ENCODE results near the gene MAK.

GRCh38 chr6:10809098-10809497 lies 29.2 kb downstream of the MAK start:
- no peak for TF ChIP-seq JUNB (IDR thresholded peaks at IDR 0.05; ENCODE audit: unreplicated experiment)
- no peak for TF ChIP-seq EZH2 (IDR thresholded peaks at IDR 0.05; ENCODE audit: low read depth, unreplicated experiment)
- TF ChIP-seq, protein P1, sequence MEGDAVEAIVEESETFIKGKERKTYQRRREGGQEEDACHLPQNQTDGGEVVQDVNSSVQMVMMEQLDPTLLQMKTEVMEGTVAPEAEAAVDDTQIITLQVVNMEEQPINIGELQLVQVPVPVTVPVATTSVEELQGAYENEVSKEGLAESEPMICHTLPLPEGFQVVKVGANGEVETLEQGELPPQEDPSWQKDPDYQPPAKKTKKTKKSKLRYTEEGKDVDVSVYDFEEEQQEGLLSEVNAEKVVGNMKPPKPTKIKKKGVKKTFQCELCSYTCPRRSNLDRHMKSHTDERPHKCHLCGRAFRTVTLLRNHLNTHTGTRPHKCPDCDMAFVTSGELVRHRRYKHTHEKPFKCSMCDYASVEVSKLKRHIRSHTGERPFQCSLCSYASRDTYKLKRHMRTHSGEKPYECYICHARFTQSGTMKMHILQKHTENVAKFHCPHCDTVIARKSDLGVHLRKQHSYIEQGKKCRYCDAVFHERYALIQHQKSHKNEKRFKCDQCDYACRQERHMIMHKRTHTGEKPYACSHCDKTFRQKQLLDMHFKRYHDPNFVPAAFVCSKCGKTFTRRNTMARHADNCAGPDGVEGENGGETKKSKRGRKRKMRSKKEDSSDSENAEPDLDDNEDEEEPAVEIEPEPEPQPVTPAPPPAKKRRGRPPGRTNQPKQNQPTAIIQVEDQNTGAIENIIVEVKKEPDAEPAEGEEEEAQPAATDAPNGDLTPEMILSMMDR (conservative IDR thresholded peaks at IDR 0.05; ENCODE audit: low read depth in 2 of 2): no peak
- TF ChIP-seq POLR2AphosphoS5 (IDR thresholded peaks at IDR 0.05; ENCODE audit: low read depth): no peak
- TF ChIP-seq CREB1 (CRISPR knock-in tag; IDR thresholded peaks at IDR 0.05; ENCODE audit: low read depth): no peak
- no peak for TF ChIP-seq EZH2phosphoT487 (IDR thresholded peaks at IDR 0.05; ENCODE audit: unreplicated experiment)
- TF ChIP-seq, protein P2, sequence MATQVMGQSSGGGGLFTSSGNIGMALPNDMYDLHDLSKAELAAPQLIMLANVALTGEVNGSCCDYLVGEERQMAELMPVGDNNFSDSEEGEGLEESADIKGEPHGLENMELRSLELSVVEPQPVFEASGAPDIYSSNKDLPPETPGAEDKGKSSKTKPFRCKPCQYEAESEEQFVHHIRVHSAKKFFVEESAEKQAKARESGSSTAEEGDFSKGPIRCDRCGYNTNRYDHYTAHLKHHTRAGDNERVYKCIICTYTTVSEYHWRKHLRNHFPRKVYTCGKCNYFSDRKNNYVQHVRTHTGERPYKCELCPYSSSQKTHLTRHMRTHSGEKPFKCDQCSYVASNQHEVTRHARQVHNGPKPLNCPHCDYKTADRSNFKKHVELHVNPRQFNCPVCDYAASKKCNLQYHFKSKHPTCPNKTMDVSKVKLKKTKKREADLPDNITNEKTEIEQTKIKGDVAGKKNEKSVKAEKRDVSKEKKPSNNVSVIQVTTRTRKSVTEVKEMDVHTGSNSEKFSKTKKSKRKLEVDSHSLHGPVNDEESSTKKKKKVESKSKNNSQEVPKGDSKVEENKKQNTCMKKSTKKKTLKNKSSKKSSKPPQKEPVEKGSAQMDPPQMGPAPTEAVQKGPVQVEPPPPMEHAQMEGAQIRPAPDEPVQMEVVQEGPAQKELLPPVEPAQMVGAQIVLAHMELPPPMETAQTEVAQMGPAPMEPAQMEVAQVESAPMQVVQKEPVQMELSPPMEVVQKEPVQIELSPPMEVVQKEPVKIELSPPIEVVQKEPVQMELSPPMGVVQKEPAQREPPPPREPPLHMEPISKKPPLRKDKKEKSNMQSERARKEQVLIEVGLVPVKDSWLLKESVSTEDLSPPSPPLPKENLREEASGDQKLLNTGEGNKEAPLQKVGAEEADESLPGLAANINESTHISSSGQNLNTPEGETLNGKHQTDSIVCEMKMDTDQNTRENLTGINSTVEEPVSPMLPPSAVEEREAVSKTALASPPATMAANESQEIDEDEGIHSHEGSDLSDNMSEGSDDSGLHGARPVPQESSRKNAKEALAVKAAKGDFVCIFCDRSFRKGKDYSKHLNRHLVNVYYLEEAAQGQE (IDR thresholded peaks at IDR 0.05; ENCODE audit: unreplicated experiment): no peak
- TF ChIP-seq, protein P3, sequence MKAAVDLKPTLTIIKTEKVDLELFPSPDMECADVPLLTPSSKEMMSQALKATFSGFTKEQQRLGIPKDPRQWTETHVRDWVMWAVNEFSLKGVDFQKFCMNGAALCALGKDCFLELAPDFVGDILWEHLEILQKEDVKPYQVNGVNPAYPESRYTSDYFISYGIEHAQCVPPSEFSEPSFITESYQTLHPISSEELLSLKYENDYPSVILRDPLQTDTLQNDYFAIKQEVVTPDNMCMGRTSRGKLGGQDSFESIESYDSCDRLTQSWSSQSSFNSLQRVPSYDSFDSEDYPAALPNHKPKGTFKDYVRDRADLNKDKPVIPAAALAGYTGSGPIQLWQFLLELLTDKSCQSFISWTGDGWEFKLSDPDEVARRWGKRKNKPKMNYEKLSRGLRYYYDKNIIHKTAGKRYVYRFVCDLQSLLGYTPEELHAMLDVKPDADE (IDR thresholded peaks at IDR 0.05): no peak
- TF ChIP-seq NANOG (IDR thresholded peaks at IDR 0.05; ENCODE audit: borderline replicate concordance): no peak
- no peak for TF ChIP-seq STAT1 (IDR thresholded peaks at IDR 0.05; ENCODE audit: unreplicated experiment)
